ENCODE results near the gene KRT8.

DNA sequence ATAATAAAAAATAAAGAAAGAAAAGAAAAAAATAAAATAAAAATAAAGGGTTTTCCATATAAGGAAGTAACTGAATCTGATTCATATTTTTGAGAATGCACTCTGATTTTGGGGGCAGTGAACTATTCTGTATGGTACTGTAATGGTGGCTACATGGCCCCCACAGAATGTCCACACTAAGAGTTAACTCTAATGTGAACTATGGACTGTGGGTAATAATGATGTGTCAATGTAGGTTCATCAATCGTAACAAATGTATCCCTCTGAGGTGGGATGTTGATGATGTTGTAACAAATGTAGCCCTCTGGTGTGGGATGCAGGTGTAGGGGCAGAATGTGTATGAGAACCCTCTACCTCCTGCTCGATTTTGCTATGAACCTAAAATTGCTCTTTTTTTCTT lies 13.8 kb downstream of the KRT8 start:
- TF ChIP-seq CBX3 (IDR thresholded peaks at IDR 0.05; ENCODE audit: low read depth) (no peak), EZH2 (IDR thresholded peaks at IDR 0.05) (no peak), JUND (IDR thresholded peaks at IDR 0.05) (no peak), POLR2A (IDR thresholded peaks at IDR 0.05; ENCODE audit: borderline replicate concordance, extremely low read depth, insufficient read depth, insufficient read length) (no peak), ZNF274 (IDR thresholded peaks at IDR 0.05; ENCODE audit: low read depth, low read length) (no peak), CEBPB (IDR thresholded peaks at IDR 0.05; ENCODE audit: low read depth) (no peak), POLR2AphosphoS5 (IDR thresholded peaks at IDR 0.05; ENCODE audit: low read depth, low read length) (no peak), YY1 (IDR thresholded peaks at IDR 0.05; ENCODE audit: extremely low read depth, insufficient replicate concordance, low read depth, low read length) (no peak)
- TF ChIP-seq, protein P1, sequence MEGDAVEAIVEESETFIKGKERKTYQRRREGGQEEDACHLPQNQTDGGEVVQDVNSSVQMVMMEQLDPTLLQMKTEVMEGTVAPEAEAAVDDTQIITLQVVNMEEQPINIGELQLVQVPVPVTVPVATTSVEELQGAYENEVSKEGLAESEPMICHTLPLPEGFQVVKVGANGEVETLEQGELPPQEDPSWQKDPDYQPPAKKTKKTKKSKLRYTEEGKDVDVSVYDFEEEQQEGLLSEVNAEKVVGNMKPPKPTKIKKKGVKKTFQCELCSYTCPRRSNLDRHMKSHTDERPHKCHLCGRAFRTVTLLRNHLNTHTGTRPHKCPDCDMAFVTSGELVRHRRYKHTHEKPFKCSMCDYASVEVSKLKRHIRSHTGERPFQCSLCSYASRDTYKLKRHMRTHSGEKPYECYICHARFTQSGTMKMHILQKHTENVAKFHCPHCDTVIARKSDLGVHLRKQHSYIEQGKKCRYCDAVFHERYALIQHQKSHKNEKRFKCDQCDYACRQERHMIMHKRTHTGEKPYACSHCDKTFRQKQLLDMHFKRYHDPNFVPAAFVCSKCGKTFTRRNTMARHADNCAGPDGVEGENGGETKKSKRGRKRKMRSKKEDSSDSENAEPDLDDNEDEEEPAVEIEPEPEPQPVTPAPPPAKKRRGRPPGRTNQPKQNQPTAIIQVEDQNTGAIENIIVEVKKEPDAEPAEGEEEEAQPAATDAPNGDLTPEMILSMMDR (IDR thresholded peaks at IDR 0.05 in 2 of 3, conservative IDR thresholded peaks at IDR 0.05 in 1 of 3; ENCODE audit: borderline replicate concordance in 1 of 3, insufficient read depth in 1 of 3, low read depth in 2 of 3, low read length in 2 of 3), result no peak
- TF ChIP-seq, protein P2, sequence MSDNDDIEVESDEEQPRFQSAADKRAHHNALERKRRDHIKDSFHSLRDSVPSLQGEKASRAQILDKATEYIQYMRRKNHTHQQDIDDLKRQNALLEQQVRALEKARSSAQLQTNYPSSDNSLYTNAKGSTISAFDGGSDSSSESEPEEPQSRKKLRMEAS (IDR thresholded peaks at IDR 0.05), result no peak
- TF ChIP-seq, protein P3, sequence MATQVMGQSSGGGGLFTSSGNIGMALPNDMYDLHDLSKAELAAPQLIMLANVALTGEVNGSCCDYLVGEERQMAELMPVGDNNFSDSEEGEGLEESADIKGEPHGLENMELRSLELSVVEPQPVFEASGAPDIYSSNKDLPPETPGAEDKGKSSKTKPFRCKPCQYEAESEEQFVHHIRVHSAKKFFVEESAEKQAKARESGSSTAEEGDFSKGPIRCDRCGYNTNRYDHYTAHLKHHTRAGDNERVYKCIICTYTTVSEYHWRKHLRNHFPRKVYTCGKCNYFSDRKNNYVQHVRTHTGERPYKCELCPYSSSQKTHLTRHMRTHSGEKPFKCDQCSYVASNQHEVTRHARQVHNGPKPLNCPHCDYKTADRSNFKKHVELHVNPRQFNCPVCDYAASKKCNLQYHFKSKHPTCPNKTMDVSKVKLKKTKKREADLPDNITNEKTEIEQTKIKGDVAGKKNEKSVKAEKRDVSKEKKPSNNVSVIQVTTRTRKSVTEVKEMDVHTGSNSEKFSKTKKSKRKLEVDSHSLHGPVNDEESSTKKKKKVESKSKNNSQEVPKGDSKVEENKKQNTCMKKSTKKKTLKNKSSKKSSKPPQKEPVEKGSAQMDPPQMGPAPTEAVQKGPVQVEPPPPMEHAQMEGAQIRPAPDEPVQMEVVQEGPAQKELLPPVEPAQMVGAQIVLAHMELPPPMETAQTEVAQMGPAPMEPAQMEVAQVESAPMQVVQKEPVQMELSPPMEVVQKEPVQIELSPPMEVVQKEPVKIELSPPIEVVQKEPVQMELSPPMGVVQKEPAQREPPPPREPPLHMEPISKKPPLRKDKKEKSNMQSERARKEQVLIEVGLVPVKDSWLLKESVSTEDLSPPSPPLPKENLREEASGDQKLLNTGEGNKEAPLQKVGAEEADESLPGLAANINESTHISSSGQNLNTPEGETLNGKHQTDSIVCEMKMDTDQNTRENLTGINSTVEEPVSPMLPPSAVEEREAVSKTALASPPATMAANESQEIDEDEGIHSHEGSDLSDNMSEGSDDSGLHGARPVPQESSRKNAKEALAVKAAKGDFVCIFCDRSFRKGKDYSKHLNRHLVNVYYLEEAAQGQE (IDR thresholded peaks at IDR 0.05; ENCODE audit: low read depth), result no peak
- TF ChIP-seq, protein P4, sequence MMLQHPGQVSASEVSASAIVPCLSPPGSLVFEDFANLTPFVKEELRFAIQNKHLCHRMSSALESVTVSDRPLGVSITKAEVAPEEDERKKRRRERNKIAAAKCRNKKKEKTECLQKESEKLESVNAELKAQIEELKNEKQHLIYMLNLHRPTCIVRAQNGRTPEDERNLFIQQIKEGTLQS (IDR thresholded peaks at IDR 0.05), result no peak
